HG02981 (cell line): ENCODE measurements around the gene ZNF575.
A peak's percentile ranks its signal among the peaks of the same experiment; 100 is the strongest.
"Not testable (repeated sequence)": the region's sequence is repeated elsewhere in the genome, so short reads cannot be mapped to it uniquely, and the experiment has no call there.

Experiments used
- ATAC-seq: cut with Tn5 transposase; IDR thresholded peaks from one replicate; pipeline ENCODE4 v1.9.1; 2021; ENCODE audit warnings: mild to moderate bottlenecking, moderate library complexity; ENCODE audit not compliant: unreplicated experiment

ZNF575 gene

DNA sequence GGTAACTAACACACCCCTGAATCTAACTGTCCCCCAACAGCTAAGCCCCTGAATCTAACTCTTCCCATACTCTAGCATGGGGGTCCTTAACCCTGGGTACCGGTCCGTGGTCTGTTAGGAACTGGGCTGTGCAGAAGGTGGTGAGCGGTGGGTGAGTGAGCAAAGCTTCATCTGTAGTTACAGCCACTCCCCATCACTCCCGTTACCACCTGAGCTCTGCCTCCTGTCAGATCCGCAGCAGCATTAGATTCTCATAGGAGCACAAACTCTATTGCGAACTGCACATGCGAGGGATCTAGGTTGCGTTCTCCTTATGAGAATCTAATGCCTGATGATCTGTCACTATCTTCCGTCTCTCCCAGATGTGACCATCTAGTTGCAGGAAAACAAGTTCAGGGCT, 22.3 kb upstream of the ZNF575 start:
- no peak for ATAC-seq

DNA sequence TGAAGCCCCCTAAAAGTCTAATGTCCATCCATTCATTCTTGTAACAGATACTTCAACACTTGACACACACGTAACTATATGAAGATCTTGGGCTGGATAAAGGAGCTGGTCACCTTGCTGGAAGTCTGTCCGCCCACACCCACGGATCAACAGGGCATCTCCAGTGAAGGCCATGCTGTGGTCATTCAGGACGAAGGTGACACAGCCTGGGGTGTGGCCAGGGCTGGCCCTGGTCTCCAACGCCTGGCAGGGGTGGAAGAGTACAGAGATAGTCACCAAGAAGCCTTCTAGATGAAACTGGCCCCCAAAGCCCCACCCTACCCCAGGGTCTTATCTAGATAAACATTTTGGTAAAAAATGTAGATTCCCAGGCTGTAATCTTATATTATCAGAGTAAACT, 21.7 kb upstream of the ZNF575 start:
- no peak for ATAC-seq

DNA sequence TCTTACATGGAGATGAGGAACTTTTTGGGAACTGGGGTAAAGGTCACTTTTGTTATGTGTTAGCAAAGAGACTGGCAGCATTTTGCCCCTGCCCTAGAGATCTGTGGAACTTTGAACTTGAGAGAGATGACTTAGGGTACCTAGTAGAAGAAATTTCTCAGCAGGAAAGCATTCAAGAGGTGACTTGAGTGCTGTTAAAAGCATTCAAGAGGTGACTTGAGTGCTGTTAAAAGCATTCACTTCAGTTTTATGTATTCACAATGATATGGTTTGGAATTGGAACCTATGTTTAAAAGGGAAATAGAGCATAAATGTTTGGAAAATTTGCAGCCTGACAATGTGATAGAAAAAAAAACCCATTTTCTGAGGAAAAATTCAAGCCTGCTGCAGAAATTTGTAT, 20.6 kb upstream of the ZNF575 start:
- not testable (repeated sequence) for ATAC-seq

DNA sequence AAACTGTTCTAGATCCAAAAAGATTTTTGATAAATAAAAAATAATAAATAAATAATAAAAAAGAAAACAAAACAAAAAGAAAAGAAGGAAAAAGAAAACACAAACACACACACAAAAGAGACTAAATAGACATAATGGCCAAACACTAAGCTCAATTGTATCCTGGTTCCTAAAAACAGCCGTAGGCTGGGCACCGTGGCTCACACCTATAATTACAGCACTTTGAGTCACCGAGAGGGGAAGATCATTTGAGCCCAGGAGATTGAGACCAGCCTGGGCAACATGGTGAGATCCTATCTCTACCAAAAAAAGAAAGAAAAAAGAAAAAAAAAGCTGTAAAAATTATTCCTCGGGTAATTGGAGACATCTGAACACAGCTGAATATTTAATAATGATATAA, 14.9 kb upstream of the ZNF575 start:
- no peak for ATAC-seq

DNA sequence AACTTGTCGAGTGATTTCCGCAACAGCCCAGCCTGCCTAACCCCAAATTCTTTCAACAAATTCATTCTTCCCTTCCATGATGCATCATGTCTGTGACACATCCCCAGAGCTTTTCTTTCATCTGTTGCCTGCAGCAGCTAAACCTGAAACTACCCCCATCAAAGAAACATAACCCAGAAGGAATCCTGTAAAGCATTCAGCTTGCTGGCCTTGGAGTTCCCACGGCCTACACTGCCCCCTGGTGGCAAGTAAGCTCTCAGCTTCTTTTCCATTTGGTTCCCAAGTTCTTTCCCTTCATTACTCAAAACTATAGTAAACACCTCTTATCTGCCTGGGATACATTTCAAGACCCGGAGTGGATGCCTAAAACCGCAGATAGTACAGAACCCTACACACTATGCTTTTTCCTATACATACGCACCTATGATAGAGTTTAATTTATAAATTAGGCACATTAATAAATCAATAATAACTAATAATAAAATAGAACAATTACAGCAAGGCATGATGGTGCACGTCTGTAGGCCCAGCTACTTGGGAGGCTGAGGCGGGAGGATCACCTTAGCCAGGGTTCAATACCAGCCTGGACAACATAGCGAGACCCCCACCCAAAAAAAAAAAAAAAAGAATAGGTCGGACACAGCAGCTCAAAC, 13.4 kb upstream of the ZNF575 start:
- ATAC-seq = no peak

DNA sequence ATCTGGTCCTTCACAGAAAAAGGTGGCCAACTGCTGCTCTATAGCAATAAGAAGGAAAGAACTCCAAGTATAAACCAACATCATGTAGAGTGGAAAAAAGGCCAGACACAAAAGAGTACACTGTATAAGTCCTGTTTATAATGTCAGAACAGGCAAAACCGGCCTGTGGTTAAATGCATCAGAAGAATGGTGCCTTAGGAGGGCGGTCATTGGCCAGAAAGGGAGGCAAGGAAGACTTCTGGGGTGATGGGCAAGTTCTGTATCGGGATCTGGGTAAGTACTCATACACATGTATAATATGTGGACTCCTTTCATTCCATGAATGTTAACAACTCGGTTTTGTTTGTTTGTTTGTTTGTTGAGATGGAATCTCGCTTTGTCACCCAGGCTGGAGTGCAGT, 10.1 kb upstream of the ZNF575 start:
- ATAC-seq = no peak

DNA sequence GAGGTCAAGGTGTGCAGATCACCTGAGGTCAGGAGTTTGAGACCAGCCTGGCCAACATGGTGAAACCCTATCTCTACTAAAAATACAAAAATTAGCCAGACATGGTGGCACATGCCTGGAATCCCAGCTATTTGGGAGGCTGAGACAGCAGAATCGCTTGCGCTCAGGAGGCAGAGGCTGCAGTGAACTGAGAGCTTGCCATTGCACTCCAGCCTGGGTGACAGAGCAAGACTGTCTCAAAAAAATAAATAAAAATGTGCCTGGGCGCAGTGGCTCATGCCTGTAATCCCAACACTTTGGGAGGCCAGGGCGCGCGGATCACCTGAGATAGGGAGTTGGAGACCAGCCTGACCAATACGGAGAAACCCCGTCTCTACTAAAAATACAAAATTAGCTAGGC, 9.3 kb upstream of the ZNF575 start:
- not testable (repeated sequence) for ATAC-seq

DNA sequence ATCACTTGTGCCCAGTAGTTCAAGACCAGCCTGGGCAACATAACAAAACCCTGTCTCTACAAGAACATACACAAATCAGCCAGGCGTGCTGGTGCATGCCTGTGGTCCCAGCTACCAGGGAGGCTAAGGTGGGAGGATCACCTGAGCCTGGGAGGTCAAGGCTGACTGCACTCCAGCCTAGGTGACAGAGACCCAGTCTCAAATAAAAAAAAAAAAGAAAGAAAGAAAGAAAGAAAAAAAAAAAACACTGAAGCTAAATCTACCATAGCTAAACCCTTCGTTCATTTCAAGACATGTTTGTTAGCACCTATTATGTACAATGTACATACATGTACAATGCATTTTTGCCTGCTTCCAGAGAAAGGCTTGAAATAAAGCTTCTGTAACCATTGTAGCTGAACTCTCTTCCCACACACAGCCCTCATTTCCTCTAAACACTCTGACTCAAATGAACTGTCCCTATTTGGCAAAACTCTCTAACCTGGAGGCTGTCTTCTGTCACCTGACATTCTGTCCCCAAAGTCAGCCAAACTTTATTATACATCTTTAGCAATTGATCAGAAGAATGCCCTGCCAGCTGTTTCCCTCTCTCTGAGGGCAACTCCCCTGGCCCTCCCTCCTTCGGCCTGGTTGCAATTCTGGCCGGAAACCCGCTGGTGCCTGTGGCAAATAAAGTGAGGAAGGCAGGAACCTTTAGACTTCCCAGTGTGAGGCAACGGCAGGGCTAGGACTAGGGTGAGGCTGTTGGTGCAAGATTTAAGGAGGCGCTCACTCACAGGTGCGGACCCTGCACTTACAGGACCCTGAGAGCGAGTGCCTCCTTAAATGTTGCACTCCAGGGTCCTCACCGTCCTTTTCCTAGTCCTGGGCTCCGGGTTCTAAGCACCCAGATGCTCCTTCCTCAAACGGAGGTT, 7.8 kb upstream of the ZNF575 start:
- ATAC-seq = no peak

DNA sequence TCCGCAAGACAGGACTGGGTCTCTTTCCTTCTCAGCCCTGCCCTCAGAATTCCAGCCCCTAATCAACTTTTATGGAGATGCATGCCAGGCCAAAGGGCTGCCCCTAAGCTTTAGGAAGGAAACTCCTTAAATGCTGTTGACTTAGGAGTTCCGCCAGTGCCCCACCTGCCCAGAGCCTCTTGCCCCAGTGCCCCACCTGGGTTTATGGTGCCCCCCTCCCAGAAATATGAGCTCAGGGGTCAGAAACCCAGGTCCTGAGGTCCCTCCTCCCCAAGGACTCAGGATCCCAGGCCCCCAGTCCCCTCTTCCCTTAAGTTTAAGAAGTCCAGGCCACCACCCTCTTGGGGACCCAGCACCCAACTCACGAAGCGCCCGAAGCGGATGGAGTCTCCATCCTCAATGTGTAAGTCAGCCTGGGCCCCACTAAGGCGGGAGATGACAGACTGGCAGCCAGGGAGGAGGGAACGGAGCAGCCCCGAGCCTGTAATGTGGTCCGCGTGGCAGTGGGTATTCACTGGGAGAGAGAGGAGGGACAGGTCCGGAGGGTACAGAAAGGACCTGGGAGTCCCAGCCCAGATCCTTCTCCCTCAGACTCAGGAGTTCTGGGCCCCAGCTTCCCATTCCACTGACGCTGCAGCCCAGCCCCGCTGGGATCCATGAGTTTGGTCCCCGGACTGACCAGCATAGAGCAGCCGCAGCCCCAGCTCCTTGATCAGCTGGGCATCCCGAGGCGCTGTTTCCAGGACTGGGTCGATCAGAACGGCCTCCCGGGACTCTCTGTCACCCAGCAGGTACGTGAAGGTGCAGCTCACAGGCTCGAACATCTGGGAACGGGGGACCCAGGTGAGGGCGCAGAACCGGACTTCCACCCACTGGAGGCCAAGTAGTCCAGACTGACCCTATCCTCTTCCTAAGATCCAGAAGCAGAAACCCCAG, 6.9 kb upstream of the ZNF575 start:
- no peak for ATAC-seq

DNA sequence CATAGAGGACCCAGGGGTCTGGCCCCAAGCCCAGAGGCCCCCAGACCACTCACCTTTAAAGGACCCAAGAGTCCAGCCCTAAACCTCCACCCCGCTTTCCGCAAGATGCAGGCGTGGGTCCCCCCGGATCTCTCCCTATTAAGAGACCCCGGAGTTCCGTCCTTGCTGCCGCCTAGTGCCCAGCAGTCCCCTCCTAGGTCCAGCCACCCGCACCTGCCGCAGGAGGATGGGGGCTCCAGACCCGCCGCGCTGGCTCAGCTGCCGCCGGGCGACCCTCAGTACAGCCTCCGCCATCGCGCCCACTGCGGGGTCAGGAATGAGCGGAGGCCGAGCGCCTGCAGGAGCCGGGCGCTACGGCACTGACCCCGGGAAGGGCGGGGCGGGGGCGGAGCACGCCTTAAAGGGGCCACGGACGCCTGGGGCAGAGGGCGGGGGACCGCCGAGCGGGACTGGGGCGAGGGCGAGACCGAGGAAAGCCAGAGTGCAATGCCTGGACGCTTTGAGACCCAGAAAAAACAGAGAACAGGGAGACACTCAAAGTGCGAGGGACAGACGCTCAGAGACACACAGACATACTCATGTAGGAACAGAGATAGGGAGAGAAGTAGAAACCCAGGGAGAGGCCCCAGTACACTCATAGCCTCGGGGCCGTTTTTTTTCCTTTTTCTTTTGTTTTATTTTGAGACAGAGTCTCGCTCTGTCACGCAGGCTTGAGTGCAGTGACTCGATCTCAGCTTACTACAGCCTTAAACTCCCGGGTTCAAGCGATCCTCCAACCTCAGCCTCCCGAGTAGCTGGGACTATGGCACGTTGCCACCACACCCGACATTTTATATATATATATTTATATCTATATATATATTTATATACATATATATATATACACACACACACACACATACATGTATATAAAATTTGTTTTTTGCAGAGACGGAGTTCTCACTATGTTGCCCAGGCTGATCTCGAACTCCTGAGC, 5.8 kb upstream of the ZNF575 start, which contains the start of gene ETHE1:
TSS of gene ETHE1 (minus strand) at position 318 of the 976 bp plus-strand sequence. CDS start at position 294, 24 bp downstream.
- peak; percentile 79 for ATAC-seq

DNA sequence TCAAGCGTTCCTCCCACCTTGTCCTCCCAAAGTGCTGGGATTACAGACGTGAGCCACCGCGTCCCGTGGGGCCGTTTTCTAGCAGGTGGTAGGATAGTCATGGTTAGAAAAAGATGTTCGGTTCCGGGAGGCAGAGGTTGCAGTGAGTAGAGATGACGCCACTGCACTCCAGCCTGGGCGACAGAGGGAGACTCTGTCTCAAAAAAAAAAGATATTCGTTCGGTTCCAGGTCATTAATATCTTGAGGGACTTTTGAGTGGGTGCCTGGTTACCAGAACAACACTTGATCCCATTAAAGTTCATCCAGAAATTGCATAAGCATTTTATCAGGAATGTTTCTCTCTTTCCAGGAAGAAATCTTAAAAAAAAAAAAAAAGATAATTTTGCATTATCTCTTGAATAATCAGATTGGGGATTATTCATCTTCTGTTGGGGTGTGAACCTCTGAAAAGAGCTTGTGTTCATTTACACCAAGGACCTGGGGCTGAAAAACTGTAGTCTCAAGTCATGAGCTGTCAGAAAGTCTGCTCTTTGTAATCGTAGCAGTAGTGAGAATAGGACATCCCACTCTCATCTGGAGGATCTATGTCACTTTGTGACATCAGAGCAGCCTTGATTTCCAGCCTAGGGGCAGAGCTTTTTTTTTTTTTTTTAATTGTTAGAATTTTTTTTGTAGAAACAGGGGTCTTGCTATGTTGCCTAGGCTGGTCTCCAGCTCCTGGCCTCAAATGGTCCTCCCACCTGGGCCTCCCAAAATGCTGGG, 4.9 kb upstream of the ZNF575 start:
- no peak for ATAC-seq

DNA sequence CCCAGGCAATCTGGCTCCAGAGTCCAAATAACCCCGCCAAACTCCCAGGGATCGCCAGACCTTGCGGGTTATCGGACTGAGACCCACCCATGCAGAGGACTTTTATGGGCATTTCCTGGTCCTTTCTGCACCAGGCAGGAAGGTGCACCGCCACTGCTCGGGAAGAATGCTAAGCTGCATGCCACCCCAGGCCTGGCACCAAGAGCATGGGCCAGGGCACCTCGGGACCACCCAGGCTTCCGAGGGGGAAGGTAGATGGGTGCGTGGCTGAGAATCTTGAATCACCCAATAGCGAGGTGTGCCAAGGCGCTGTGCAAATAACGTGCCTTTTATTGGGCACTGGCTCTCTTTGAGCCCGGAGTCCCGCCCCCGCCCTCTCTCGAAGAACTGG, 422 bp upstream of the ZNF575 start:
- ATAC-seq = peak; percentile 5

DNA sequence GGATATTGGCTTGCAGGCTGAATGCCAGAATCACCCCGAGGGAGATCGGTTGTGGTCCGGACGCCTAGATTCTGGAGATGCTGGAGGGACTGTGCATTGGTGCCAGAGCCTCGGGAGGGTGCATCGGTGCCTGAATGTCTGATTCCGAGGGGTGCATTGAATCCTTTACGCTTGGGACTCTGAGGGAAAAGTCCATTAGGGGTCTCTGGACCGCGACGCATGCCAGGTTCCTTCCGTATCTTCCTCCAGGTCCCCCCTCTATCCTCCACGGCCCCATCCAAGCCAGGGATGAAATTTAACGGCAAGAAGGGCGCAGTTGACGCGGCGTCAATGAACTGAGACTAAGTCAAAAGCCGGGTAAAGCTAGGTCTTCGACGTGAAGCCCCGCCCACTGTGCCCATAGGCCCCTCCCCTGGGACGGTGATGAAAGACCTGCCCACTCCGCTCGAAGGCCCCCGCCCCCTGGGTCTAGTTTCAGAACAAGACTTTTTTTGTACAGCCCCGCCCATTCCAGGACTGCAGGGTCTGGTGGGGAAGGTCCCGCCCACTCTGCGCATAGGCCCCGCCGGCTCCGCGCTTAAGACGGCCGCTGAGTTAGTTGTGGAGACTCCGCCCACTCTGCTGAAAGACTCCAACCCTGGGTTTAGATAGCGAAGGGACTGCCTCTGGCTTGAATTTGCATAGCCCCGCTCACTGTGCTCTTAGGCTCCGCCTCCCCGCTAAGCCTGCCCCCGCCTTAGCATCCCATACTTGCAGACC, 737 bp downstream of the ZNF575 start:
- peak; percentile 57 for ATAC-seq

DNA sequence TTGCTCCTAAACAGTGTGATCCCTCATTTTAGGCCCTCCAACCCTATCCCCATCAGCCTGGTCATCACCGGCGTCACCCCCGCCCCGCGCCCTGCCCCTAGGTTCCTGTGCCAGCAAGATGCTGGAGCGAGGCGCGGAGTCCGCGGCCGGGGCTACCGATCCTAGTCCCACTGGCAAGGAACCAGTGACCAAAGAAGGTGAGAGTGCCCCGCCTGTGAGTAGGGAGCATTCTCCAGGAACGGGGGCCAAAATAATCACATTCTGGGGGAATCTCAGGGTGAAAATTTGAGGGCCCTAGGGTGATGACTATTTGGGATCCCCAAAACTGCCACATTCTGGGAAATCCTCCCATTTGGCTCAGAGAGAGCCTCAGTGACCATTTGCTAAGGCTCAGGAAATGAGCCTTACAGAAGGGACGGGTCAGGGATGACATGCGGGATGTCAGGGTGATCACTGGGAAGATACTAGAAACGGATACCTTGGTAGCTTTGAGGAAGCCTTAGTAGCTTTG, 1.4 kb downstream of the ZNF575 start:
- ATAC-seq = no peak

DNA sequence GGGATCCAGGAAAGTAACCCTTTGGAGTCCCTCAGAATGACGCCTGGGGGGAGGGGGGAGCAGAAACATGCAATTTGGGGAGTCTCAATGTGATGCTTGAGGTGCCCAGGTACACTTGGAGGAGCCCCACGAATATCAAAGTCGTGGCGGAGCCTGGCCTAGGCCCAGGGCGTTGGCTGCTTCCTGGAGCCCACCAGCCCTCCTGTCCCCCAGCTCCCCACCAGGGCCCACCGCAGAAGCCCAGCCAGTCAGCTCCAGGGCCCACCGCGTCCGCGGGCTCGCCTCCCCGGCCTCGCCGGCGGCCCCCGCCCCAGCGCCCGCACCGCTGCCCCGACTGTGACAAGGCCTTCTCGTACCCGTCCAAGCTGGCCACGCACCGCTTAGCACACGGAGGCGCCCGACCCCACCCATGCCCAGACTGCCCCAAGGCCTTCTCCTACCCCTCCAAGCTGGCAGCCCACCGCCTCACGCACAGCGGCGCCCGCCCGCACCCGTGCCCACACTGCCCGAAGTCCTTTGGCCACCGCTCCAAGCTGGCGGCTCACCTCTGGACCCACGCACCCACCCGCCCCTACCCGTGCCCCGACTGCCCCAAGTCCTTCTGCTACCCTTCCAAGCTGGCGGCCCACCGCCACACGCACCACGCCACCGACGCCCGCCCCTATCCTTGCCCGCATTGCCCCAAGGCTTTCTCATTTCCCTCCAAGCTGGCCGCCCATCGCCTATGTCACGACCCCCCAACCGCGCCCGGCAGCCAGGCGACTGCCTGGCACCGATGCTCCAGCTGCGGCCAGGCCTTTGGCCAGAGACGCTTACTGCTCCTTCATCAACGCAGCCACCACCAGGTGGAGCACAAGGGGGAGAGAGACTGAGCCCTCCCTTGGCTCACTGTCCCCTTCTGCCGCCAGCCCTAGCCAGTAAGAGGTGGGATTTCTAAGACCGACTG, 2.1 kb downstream of the ZNF575 start:
- ATAC-seq = no peak

DNA sequence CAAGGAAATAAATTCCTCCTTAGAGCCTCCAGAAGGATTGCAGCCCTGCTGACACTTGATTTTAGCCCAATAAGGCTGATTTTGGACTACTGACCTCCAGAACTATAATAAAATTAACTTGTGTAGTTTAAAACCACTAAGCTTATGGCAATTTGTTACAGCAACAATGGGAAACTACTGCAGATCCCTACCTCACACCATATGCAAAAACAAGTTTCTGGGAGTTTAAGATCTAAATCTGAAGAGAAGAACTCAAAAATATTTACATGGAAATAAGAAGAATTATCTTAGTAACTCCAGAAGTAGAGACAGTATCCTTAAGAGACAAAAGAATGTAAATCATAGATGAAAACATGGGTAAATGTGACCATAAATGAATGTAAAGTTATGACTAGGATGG, 5.9 kb downstream of the ZNF575 start:
- ATAC-seq = no peak

DNA sequence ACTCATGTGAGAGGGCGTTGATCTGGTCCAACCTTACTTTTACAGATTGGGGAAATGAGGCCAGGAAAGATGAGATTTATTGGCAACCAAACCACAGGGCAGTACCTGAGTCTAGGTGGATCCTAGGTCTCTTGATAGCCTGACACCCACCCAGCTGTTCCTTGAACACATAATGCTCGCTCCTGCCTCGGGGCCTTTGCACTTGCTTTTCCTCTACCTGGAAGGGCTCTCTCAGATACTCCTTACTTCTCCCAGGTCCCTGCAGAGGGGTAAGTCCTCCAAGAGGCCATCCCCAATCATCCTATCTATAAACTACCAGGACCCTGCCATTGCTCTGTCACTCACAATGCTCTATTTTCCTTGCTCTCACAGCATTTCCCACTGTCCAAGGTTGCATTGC, 7.4 kb downstream of the ZNF575 start:
- ATAC-seq = no peak
